NT2/D1 (cell line): Measurements from ENCODE around the gene TSPAN31.

Source experiments
- SUZ12 ChIP-seq: IDR thresholded peaks from 2 replicates; pipeline ENCODE4 v1.6.1; 2011; ENCODE audit not compliant: insufficient read length, insufficient read depth; ENCODE audit errors: extremely low read depth
- YY1 ChIP-seq: IDR thresholded peaks from 2 replicates; pipeline ENCODE4 v1.6.1; 2011; ENCODE audit not compliant: insufficient read length, insufficient read depth
- ZNF274 ChIP-seq: IDR thresholded peaks from 2 replicates; pipeline ENCODE4 v1.6.1; 2011; ENCODE audit warnings: mild to moderate bottlenecking, low read depth, low read length

- TF ChIP-seq YY1 (no peak), ZNF274 (no peak), SUZ12 (no peak)
These were observed 644 bp downstream of the TSPAN31 start for GRCh38 chr12:57745485-57745881.
